Fibroblast of skin of left biceps (primary cell): Measurements from ENCODE around the gene LMNTD2.

Experiments
- DNase-seq, 2 experiments: peaks; one replicate each; pipeline ENCODE4 v3.0.0-alpha.2; 2013; ENCODE audit warnings: low read depth in 2 of 2

Gene LMNTD2

GRCh38 chr11:560305-561147 is at the start of gene LMNTD2, which contains the start of gene RASSF7:
TSS of gene LMNTD2 (minus strand) at chr11:560738. CDS start at chr11:560716, 22 bp downstream.
TSS of gene RASSF7 (plus strand) at chr11:560970. CDS start at chr11:561769, 799 bp downstream.
- DNase-seq, result peak; percentile 35 to 49

DNA sequence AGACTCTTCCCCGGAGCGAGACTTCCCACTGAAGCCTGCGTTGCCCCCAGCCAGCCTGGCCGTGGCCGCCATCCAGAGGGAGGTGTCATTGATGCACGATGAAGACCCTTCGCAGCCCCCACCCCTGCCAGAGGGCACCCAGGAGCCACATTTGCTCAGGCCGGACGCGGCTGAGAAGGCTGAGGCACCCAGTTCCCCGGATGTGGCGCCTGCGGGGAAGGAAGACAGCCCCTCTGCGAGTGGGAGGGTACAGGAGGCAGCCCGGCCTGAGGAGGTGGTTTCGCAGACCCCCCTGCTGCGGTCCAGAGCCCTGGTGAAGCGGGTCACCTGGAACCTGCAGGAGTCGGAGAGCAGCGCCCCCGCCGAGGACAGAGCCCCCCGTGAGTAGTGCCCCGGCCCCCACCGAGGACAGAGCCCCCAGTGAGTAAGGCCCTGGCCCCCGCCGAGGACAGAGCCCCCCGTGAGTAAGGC is 48.8 kb upstream of the LMNTD2 start:
- no peak for DNase-seq

DNA sequence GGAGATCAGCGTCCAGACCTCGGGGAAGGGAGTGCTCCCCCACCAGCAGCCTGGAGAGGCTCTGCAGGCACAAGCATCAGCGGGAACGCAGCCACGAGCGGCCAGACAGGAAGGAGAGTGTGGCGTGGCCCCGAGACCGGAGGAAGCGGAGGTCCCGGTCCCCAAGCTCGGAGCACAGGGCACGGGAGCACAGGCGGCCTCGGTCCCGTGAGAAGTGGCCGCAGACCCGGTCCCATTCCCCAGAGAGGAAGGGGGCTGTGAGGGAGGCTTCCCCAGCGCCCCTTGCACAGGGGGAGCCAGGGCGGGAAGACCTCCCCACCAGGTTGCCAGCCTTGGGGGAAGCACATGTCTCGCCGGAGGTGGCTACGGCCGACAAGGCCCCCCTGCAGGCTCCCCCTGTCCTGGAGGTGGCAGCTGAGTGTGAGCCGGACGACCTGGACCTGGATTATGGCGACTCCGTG is 48.3 kb upstream of the LMNTD2 start:
- no peak for DNase-seq

GRCh38 chr11:607971-608659 is 47.6 kb upstream of the LMNTD2 start:
- no peak for DNase-seq

DNA sequence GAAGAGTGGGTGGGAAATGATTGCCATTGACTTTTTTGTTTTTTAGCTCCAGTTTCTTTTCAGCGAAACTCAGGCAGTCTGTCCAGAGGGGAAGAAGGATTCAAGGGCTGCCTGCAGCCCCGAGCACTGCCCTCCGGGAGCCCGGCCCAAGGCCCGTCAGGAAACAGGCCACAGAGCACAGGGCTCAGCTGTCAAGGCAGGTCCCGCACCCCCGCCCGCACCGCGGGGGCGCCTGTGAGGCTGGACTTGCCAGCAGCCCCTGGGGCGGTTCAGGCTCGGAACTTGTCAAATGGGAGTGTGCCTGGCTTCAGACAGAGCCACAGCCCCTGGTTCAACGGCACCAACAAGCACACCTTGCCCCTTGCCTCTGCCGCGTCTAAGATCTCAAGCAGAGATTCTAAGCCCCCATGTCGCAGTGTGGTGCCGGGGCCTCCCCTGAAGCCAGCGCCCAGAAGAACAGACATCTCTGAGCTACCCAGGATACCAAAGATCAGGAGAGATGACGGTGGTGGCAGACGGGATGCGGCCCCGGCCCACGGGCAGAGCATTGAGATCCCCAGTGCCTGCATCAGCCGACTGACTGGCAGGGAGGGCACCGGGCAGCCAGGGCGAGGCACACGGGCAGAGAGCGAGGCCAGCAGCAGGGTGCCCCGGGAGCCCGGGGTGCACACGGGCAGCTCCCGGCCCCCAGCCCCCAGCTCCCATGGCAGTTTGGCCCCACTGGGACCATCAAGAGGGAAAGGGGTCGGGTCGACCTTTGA is 46.7 kb upstream of the LMNTD2 start:
- no peak for DNase-seq

- DNase-seq, result no peak
Observed at GRCh38 chr11:606245-606644, 45.7 kb upstream of the LMNTD2 start.

- DNase-seq, result no peak
Observed at GRCh38 chr11:605286-606129, 45.0 kb upstream of the LMNTD2 start.

GRCh38 chr11:603154-603553 is 42.6 kb upstream of the LMNTD2 start:
- no peak for DNase-seq

DNA sequence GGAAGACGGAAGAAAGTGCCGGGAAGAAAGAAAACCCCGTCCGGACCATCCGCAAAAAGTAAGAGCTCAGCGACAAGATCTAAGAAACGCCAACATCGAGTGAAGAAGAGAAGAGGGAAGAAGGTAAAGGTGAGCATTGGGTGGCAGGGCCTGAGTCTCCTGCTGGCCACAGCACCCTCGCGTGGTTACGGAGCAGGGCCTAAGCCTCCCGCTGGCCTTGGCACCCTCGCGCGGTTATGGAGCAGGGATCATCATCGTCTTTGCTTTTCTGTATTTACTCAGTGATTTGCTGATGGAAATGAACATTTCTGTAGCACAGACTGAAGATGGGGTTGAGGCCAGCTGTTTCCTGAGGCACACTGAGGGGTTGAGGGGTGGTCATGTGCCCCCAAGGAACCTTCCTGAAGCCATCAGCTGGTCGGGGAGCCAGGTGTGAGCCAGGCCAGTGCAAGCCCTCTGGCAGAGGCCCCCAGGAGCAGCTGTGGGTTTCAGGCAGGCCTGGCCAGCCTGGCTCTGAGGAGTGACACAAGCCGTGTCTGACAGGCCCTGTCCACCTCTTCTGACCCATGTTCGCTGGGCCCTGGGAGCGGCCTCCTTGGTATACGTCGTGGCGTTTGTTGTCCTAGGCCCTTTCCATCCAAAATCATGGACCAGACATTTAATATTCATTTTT is 41.2 kb upstream of the LMNTD2 start:
- no peak for DNase-seq

DNA sequence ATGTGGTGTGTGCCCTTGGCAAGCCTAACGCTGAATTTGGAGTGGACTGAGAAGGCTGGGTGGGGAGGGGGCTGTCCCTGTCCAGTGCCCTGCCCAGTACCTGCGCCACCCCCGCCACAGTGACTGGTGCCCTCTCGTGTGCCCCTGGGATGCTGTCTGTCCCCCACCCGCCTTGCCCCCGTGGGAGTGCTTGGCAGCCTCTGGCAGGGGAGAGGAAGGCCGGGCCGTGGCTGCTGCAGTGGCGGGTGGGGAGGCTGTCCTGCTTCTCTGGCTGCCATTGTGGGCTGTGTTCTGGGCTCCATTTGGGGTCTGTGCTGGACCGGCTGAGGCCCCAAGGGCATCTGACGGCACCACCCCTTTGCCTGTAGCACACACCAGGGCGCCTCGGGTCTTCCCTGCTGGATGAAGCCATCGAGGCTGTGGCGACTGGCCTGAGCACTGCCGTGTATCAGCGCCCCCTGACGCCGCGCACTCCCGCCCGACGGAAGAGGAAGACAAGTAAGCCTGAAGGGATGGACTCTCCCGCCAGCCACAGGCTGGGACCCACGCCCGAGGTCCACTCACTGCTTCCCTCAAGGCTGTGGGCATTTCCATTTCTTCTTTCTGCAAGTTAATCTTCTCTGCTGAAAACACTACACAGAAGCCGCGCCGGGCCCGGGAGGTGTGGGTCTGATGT is 37.6 kb upstream of the LMNTD2 start:
- no peak for DNase-seq

- no peak for DNase-seq
Observed at GRCh38 chr11:597166-597725, 36.7 kb upstream of the LMNTD2 start.

DNA sequence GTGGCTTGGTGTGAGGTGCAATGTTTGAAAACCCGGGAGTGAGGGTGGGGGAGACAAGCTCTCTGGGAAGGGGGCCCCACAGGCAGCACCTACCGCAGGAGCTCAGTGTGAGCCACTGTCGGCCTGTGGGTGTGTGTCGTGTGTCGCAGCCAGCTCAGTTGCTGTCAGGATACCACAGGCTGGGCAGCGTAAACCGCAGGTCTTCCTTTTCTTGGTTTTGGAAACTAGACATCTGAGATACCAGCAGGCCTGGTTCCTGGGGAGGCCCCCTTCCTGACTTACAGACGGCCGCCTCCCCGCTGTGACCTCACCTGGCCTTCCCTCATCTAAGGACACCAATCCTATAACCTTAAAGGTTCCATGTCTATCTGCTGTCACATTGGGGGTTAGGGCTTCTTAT is 35.8 kb upstream of the LMNTD2 start:
- DNase-seq, result no peak

GRCh38 chr11:595400-595799 is 34.9 kb upstream of the LMNTD2 start:
- no peak for DNase-seq

DNA sequence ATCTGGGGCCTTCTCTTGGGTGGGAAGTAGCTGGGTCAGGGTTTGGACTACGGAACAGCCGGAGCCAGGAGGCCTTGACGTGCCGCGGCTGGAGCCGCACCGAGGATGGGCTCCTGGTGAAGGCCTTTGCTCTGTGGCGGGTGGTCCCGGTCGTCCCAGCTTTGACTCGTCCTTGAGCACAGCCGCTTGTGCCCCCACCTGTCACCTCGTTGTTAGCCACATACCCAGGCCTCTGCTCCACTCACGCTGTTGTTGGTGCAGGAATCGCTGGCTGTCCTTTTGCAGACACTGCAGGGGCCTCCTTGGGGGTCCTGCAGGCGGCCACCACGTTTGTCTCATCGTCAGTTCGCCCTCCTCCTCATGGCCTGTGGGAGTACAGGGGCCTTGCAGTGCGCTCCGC is 32.8 kb upstream of the LMNTD2 start:
- no peak for DNase-seq

- DNase-seq, result no peak
Observed at GRCh38 chr11:592918-593317, 32.4 kb upstream of the LMNTD2 start.

- DNase-seq, result no peak
Observed at GRCh38 chr11:592501-592900, 32.0 kb upstream of the LMNTD2 start.

GRCh38 chr11:590997-591396 is 30.5 kb upstream of the LMNTD2 start:
- no peak for DNase-seq

- no peak for DNase-seq
Observed at GRCh38 chr11:589798-590197, 29.3 kb upstream of the LMNTD2 start.

DNA sequence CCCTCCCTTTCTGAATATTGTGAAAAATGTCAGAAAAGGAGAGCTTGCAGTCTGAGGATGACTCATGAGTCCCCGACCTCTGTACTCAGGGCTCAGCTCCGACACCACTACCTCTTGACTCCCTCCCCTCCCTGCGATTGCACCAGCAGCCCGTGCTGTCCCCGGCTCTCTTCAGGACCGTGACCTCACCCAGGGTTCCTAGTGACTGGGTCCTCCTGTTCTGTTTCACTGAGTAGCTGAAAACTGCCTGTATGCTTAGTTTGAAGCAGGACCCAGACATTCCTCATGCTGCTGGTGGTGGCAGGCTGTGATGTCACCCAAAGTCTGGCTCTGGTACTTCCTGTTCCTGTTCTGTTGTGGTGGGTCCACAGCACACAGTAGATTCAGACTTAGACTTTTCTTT is 27.4 kb upstream of the LMNTD2 start:
- no peak for DNase-seq

- no peak for DNase-seq
Observed at GRCh38 chr11:587546-587945, 27.0 kb upstream of the LMNTD2 start.
